Activated CD4-positive, alpha-beta T cell treated with anti-CD3 and anti-CD28 coated beads for 48 hours (primary cell): ENCODE results near the gene ETS2.

Source experiments
- DNase-seq: peaks from one replicate; pipeline ENCODE4 v3.0.0-alpha.2; 2020

The ETS2 gene

GRCh38 chr21:38863291-38863690, 57.6 kb downstream of the ETS2 start:
- DNase-seq: no peak

- DNase-seq: no peak
Measured at GRCh38 chr21:38863843-38864363, 58.2 kb downstream of the ETS2 start.

DNA sequence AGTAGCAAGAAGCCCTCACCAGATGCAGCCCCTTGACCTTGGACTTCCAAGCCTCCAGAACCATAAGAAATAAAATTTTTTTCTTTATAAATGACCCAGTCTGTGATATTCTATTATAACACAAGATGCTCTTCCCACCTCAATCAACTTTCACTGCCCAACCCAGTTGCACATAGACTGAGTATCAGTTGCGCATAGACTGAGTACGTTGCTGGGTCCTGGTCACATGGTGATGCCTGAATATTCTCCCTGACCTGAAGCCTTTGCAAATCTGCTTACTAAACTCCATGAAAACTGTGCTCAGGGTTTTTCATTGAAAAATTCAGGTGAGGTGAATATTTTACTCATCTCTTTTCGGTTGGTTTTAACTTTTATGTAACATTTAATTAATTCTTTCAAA, 59.2 kb downstream of the ETS2 start:
- no peak for DNase-seq

GRCh38 chr21:38869196-38869595, 63.5 kb downstream of the ETS2 start:
- DNase-seq: no peak

GRCh38 chr21:38869946-38870345, 64.2 kb downstream of the ETS2 start:
- DNase-seq: no peak
